Measurements from ENCODE around the gene CNKSR2.

CNKSR2 gene

GRCh38 chrX:21374163-21374993 lies at the start of gene CNKSR2:
CNKSR2 (plus strand) TSS chrX:21374418; CDS start chrX:21374898, 480 bp downstream.
- no peak for DNase-seq (ENCODE audit: low read depth in 2 of 2)

GRCh38 chrX:21354725-21355124 lies 19.5 kb upstream of the CNKSR2 start:
- no peak for DNase-seq (ENCODE audit: low read depth in 2 of 2)

GRCh38 chrX:21355831-21356230 lies 18.4 kb upstream of the CNKSR2 start:
- DNase-seq (ENCODE audit: low read depth in 2 of 2), result no peak

GRCh38 chrX:21369613-21370012 lies 4.6 kb upstream of the CNKSR2 start:
- DNase-seq (ENCODE audit: low read depth in 2 of 2), result no peak

GRCh38 chrX:21373001-21373400 lies 1.2 kb upstream of the CNKSR2 start:
- DNase-seq (ENCODE audit: low read depth in 2 of 2), result no peak

- DNase-seq (ENCODE audit: low read depth in 2 of 2), result no peak
These were observed 518 bp upstream of the CNKSR2 start for GRCh38 chrX:21373637-21374162.

GRCh38 chrX:21374994-21375707 lies 933 bp downstream of the CNKSR2 start:
- no peak for DNase-seq (ENCODE audit: low read depth in 2 of 2)

- DNase-seq (ENCODE audit: low read depth in 2 of 2), result no peak
These were observed 1.4 kb downstream of the CNKSR2 start for GRCh38 chrX:21375708-21376009.

- DNase-seq (ENCODE audit: low read depth in 2 of 2), result no peak
These were observed 2.4 kb downstream of the CNKSR2 start for GRCh38 chrX:21376636-21377035.

- DNase-seq (ENCODE audit: low read depth in 2 of 2), result peak in 1 of 2 experiments; percentile 3
These were observed 5.8 kb downstream of the CNKSR2 start for GRCh38 chrX:21379991-21380390.

GRCh38 chrX:21382715-21383114 lies 8.5 kb downstream of the CNKSR2 start:
- no peak for DNase-seq (ENCODE audit: low read depth in 2 of 2)

GRCh38 chrX:21383546-21383945 lies 9.3 kb downstream of the CNKSR2 start:
- DNase-seq (ENCODE audit: low read depth in 2 of 2), result no peak

- DNase-seq (ENCODE audit: low read depth in 2 of 2), result no peak
These were observed 10.0 kb downstream of the CNKSR2 start for GRCh38 chrX:21384178-21384577.

GRCh38 chrX:21394792-21395191 lies 20.6 kb downstream of the CNKSR2 start:
- DNase-seq (ENCODE audit: low read depth in 2 of 2), result no peak

GRCh38 chrX:21398426-21398825 lies 24.2 kb downstream of the CNKSR2 start:
- no peak for DNase-seq (ENCODE audit: low read depth in 2 of 2)

- no peak for DNase-seq (ENCODE audit: low read depth in 2 of 2)
These were observed 26.3 kb downstream of the CNKSR2 start for GRCh38 chrX:21400408-21401121.

GRCh38 chrX:21408307-21408706 lies 34.1 kb downstream of the CNKSR2 start:
- no peak for DNase-seq (ENCODE audit: low read depth in 2 of 2)

GRCh38 chrX:21408788-21409187 lies 34.6 kb downstream of the CNKSR2 start:
- peak; percentile 9 to 21 for DNase-seq (ENCODE audit: low read depth in 2 of 2)

- DNase-seq (ENCODE audit: low read depth in 2 of 2), result no peak
These were observed 37.8 kb downstream of the CNKSR2 start for GRCh38 chrX:21412029-21412428.

GRCh38 chrX:21412883-21413282 lies 38.7 kb downstream of the CNKSR2 start:
- peak in 1 of 2 experiments; percentile 2 for DNase-seq (ENCODE audit: low read depth in 2 of 2)

- DNase-seq (ENCODE audit: low read depth in 2 of 2), result no peak
These were observed 52.9 kb downstream of the CNKSR2 start for GRCh38 chrX:21427086-21427485.

- no peak for DNase-seq (ENCODE audit: low read depth in 2 of 2)
These were observed 62.8 kb downstream of the CNKSR2 start for GRCh38 chrX:21437036-21437435.
